CD8-positive, alpha-beta memory T cell (primary cell): ENCODE results near the gene APOA1. TPM values are rescaled to one million over a fixed set of nuclear protein-coding genes. Genes with fewer than 3 reads are reported as not detected.
A peak's percentile ranks its signal among the peaks of the same experiment; 100 is the strongest.

Experiments used
- CTCF ChIA-PET: fragments of 350-600 bp; sonication (Branson Sonifier 250); formaldehyde crosslinking; loops from one replicate; lab custom pipeline; 2021; ENCODE audit warnings: antibody characterized with exemption; lab: Charles Lee
- POLR2A ChIA-PET: fragments of 350-600 bp; sonication (Branson Sonifier 250); formaldehyde crosslinking; loops from one replicate; lab custom pipeline; 2021; ENCODE audit warnings: antibody characterized with exemption; lab: Charles Lee
- DNase-seq, 5 donors: peaks; one replicate each; pipeline versions ENCODE4 v3.0.0 to v3.0.0-alpha.2; 2020 to 2022; ENCODE audit warnings: mixed read lengths in 1 of 5
- H3K27ac ChIP-seq: one replicate; pipeline ENCODE4 v1.7.0; 2013; ENCODE audit warnings: low read depth, mild to moderate bottlenecking, low read length, moderate library complexity
- H3K27me3 ChIP-seq: 2 replicates; pipeline ENCODE4 v1.7.0; 2013; ENCODE audit warnings: low read length, mild to moderate bottlenecking; ENCODE audit not compliant: insufficient read depth, poor library complexity, severe bottlenecking
- H3K36me3 ChIP-seq: 2 replicates; pipeline ENCODE4 v1.7.0; 2013; ENCODE audit warnings: mild to moderate bottlenecking, low read length, moderate library complexity; ENCODE audit not compliant: insufficient read depth
- H3K4me1 ChIP-seq: 2 replicates; pipeline ENCODE4 v1.7.0; 2013; ENCODE audit warnings: mild to moderate bottlenecking, low read length, moderate library complexity; ENCODE audit not compliant: insufficient read depth
- H3K4me3 ChIP-seq: 2 replicates; pipeline ENCODE4 v1.7.0; 2013; ENCODE audit warnings: mild to moderate bottlenecking, low read length
- H3K9me3 ChIP-seq: 2 replicates; pipeline ENCODE4 v1.7.0; 2013; ENCODE audit warnings: mild to moderate bottlenecking, low read length
- H3K27ac Mint-ChIP-seq, 8 donors: one replicate each; pipeline ENCODE4 v1.8.0; 2020 to 2021; ENCODE audit warnings: mixed read lengths in 8 of 8, mild to moderate bottlenecking in 6 of 8, inconsistent platforms in 3 of 8, moderate library complexity in 3 of 8
- H3K27me3 Mint-ChIP-seq, 2 donors: one replicate each; pipeline ENCODE4 v1.8.0; 2020 to 2021; ENCODE audit warnings: mixed read lengths in 2 of 2, mild to moderate bottlenecking in 1 of 2, moderate library complexity in 1 of 2
- H3K36me3 Mint-ChIP-seq, 3 donors: one replicate each; pipeline ENCODE4 v1.8.0; 2020 to 2021; ENCODE audit warnings: mixed read lengths in 3 of 3, inconsistent platforms in 1 of 3, mild to moderate bottlenecking in 1 of 3
- H3K4me1 Mint-ChIP-seq, 3 donors: one replicate each; pipeline ENCODE4 v1.8.0; 2020 to 2021; ENCODE audit warnings: mixed read lengths in 3 of 3, inconsistent platforms in 1 of 3, mild to moderate bottlenecking in 1 of 3
- H3K4me3 Mint-ChIP-seq, 7 donors: one replicate each; pipeline ENCODE4 v1.8.0; 2020 to 2021; ENCODE audit warnings: mixed read lengths in 7 of 7, mild to moderate bottlenecking in 6 of 7, moderate library complexity in 4 of 7, inconsistent platforms in 2 of 7
- H3K9me3 Mint-ChIP-seq, 5 donors: one replicate each; pipeline ENCODE4 v1.8.0; 2020 to 2022; ENCODE audit warnings: mixed read lengths in 5 of 5, mild to moderate bottlenecking in 3 of 5, moderate library complexity in 2 of 5, inconsistent platforms in 1 of 5
- polyA plus RNA-seq: library from polyadenylated mRNA; unstranded; fragments of 300-500 nt; fragmentation: Illumina TruSeq; gene quantifications from one replicate; pipeline ENCODE4 v1.2.3, GENCODE V29; 2021
- total RNA-seq, 2 experiments: library from RNA; stranded (reverse); gene quantifications; one replicate each; pipeline ENCODE4 v1.2.3, GENCODE V29; 2021

Gene APOA1
- total and polyA plus RNA-seq, 3 experiments from 2014 or later = 0.33 to 0.48 TPM; not detected in 1

DNA sequence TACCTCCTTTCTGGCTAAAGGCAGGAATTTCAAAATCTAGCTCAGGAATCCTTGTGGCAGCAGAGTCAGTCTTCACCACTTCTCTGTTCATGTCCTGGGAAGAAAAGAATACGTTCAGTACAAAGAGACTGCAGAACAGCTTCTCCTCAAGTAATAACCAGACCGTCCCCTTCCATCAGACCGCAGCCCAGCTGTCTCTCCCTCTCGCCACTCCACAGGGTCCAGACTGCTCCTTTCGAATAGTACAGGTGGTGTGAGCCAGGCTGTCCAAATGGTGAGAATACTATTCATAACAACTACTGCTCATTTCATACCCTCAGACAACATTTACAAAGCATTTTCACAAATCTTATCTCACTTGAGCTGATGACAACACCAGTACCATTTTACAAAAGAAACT lies 50.5 kb downstream of the APOA1 start:
- Histone ChIP-seq H3K4me1 (peaks cover 29% of the 10 kb centered on the region), H3K27ac (peak overlapping the region; percentile 96), H3K9me3 (no peaks in the 10 kb centered on the region), H3K4me3 (peak overlapping the region; percentile 93), H3K36me3 (peaks cover 46% of the 10 kb centered on the region), H3K27me3 (no peaks in the 10 kb centered on the region)
- H3K27ac Mint-ChIP-seq = peak overlapping the region; percentile 87 to 98 (median 94)
- peaks cover 15 to 57% (median 38%) of the 10 kb centered on the region in 3 donors for H3K36me3 Mint-ChIP-seq
- no peaks in the 10 kb centered on the region for H3K9me3 Mint-ChIP-seq
- H3K27me3 Mint-ChIP-seq = no peaks in the 10 kb centered on the region
- H3K4me1 Mint-ChIP-seq = peaks cover 53 to 78% (median 66%) of the 10 kb centered on the region in 3 donors
- ChIA-PET CTCF (interaction anchor here (0.6 to 8.4 kb wide), 7 partner anchors 14 to 360 kb away, joined by 4 to 101 read pairs (median 6); partner anchors contain the start of genes APOA1, APOC3, BUD13 and SIK3), POLR2A (interaction anchor here (0.7 to 3.2 kb wide), 9 partner anchors 14 to 445 kb away, joined by 3 to 24 read pairs (median 5); partner anchors contain the start of genes BUD13, PAFAH1B2 and PCSK7)
- DNase-seq = no peak
- H3K4me3 Mint-ChIP-seq = peak overlapping the region; percentile 93 to 100 (median 97)

- Histone ChIP-seq H3K27ac (no peak overlapping the region), H3K27me3 (no peaks in the 10 kb centered on the region), H3K9me3 (no peaks in the 10 kb centered on the region), H3K4me3 (peak overlapping the region; percentile 93), H3K36me3 (peaks cover 50% of the 10 kb centered on the region), H3K4me1 (peaks cover 25% of the 10 kb centered on the region)
- no peak for DNase-seq
- Mint-ChIP-seq H3K27ac (peak overlapping the region; percentile 9 to 98 (median 88)), H3K27me3 (no peaks in the 10 kb centered on the region), H3K36me3 (peaks cover 15 to 62% (median 40%) of the 10 kb centered on the region in 3 donors), H3K9me3 (no peaks in the 10 kb centered on the region), H3K4me1 (peaks cover 53 to 81% (median 68%) of the 10 kb centered on the region in 3 donors), H3K4me3 (peak overlapping the region; percentile 93 to 100 (median 97))
- ChIA-PET CTCF (interaction anchor here (0.6 to 8.4 kb wide), 6 partner anchors 13 to 321 kb away, joined by 4 to 101 read pairs (median 10); partner anchors contain the start of genes APOA1, APOC3, BUD13 and SIK3), POLR2A (interaction anchor here (0.5 to 3.2 kb wide), 3 partner anchors 13 to 49 kb away, joined by 5 to 24 read pairs (median 17); partner anchors contain the start of gene BUD13)
Observed at GRCh38 chr11:116786326-116786725, 51.1 kb downstream of the APOA1 start.

Other genes starting within 250 kb of the APOA1 start
- 10 to 100 TPM; 31.4 to 32.3 TPM for gene BUD13, start 64.6 kb downstream of the APOA1 start, total RNA-seq
- 15.0 TPM for gene BUD13, start 64.6 kb downstream of the APOA1 start, polyA plus RNA-seq
- gene ZPR1, start 49.6 kb downstream of the APOA1 start, total RNA-seq = 100 to 1,000 TPM; 118 to 124 TPM
- 47.6 TPM for gene ZPR1, start 49.6 kb downstream of the APOA1 start, polyA plus RNA-seq
- gene APOA5, start 45.7 kb downstream of the APOA1 start, total RNA-seq = not detected
- gene APOA5, start 45.7 kb downstream of the APOA1 start, polyA plus RNA-seq = not detected
- not detected for gene APOA4, start 14.3 kb downstream of the APOA1 start, total RNA-seq
- not detected for gene APOA4, start 14.3 kb downstream of the APOA1 start, polyA plus RNA-seq
- not detected for gene APOC3, start 7.7 kb downstream of the APOA1 start, total RNA-seq
- not detected for gene APOC3, start 7.7 kb downstream of the APOA1 start, polyA plus RNA-seq